ENCODE data around the gene TTC9B.

DNA sequence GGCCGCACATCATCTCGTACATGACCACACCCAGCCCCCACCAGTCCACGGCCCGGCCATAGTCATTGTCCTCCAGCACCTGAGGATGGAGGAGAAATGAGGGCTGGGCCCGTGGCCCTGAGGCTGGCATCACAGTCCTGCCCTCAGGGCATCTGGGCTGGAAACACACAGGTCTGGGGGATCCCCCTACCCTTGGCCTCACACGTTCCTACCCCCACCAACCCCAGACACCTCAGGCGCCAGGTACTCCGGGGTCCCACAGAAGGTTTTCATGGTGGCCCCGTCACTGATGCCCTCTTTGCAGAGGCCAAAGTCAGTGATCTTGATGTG, 17.8 kb upstream of the TTC9B start:
- TF ChIP-seq, protein P1, sequence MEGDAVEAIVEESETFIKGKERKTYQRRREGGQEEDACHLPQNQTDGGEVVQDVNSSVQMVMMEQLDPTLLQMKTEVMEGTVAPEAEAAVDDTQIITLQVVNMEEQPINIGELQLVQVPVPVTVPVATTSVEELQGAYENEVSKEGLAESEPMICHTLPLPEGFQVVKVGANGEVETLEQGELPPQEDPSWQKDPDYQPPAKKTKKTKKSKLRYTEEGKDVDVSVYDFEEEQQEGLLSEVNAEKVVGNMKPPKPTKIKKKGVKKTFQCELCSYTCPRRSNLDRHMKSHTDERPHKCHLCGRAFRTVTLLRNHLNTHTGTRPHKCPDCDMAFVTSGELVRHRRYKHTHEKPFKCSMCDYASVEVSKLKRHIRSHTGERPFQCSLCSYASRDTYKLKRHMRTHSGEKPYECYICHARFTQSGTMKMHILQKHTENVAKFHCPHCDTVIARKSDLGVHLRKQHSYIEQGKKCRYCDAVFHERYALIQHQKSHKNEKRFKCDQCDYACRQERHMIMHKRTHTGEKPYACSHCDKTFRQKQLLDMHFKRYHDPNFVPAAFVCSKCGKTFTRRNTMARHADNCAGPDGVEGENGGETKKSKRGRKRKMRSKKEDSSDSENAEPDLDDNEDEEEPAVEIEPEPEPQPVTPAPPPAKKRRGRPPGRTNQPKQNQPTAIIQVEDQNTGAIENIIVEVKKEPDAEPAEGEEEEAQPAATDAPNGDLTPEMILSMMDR (IDR thresholded peaks at IDR 0.05) = no peak
- TF ChIP-seq EZH2phosphoT487 (IDR thresholded peaks at IDR 0.05) (no peak), EZH2 (IDR thresholded peaks at IDR 0.05) (no peak)

Data from neural progenitor cell (in vitro differentiated cells).